ENCODE measurements around the gene FOXD1.

GRCh38 chr5:73420666-73421065, 27.9 kb downstream of the FOXD1 start:
- TF ChIP-seq CTCF (IDR thresholded peaks at IDR 0.05) (no peak), POLR2A (IDR thresholded peaks at IDR 0.05) (no peak)
